Astrocyte of the spinal cord (primary cell): ENCODE data around the gene ZNF189.
A peak's percentile ranks its signal among the peaks of the same experiment; 100 is the strongest.

Experiments
- DNase-seq: peaks from one replicate; pipeline ENCODE4 v3.0.0; 2011; ENCODE audit warnings: low read depth, low spot score
- H3K4me3 ChIP-seq: 2 replicates; pipeline ENCODE4 v1.5.1; 2011; ENCODE audit warnings: low read depth, mild to moderate bottlenecking, low read length, moderate library complexity
- CTCF ChIP-seq: IDR thresholded peaks from 2 replicates; pipeline ENCODE4 v1.5.1; 2012; ENCODE audit warnings: low read depth, mild to moderate bottlenecking, low read length, inconsistent platforms
- in situ Hi-C: cut with HindIII; loops from 2 replicates; pipeline ENCODE4 v1.10.0; 2017; ENCODE audit warnings: low sequenced_read_pairs

ZNF189 gene

GRCh38 chr9:101415578-101415977 is 16.9 kb downstream of the ZNF189 start:
- in situ Hi-C loops, result no loop called here
- DNase-seq, result no peak
- H3K4me3 ChIP-seq, result no peak overlapping the region
- no peak for TF ChIP-seq CTCF

GRCh38 chr9:101417389-101417788 is 18.7 kb downstream of the ZNF189 start:
- no peak for DNase-seq
- H3K4me3 ChIP-seq, result no peak overlapping the region
- no peak for TF ChIP-seq CTCF
- in situ Hi-C loops, result no loop called here

- TF ChIP-seq CTCF, result no peak
- in situ Hi-C loops, result no loop called here
- no peak for DNase-seq
- no peak overlapping the region for H3K4me3 ChIP-seq
Measured at GRCh38 chr9:101417977-101418376, 19.3 kb downstream of the ZNF189 start.

- DNase-seq, result peak; percentile 35
- in situ Hi-C loops, result no loop called here
- no peak for TF ChIP-seq CTCF
Measured at GRCh38 chr9:101418518-101419430, 20.1 kb downstream of the ZNF189 start.

GRCh38 chr9:101419863-101420262 is 21.2 kb downstream of the ZNF189 start:
- DNase-seq, result no peak

More at GRCh38 chr9:101418518-101419430, 20.1 kb downstream of the ZNF189 start:
- H3K4me3 ChIP-seq, result no peak overlapping the region

GRCh38 chr9:101421653-101422065 is 23.0 kb downstream of the ZNF189 start:
- peak; percentile 25 for DNase-seq
- TF ChIP-seq CTCF, result no peak
- no peak overlapping the region for H3K4me3 ChIP-seq
- in situ Hi-C loops, result no loop called here

More at GRCh38 chr9:101419863-101420262, 21.2 kb downstream of the ZNF189 start:
- in situ Hi-C loops, result no loop called here
- no peak overlapping the region for H3K4me3 ChIP-seq
- no peak for TF ChIP-seq CTCF
